ENCODE results near the gene CIB4.
"Not testable (repeated sequence)": the region's sequence is repeated elsewhere in the genome, so short reads cannot be mapped to it uniquely, and the experiment has no call there.

Gene CIB4

GRCh38 chr2:26672112-26672817, 31.1 kb upstream of the CIB4 start:
- no peak for DNase-seq (ENCODE audit: low spot score)
- TF ChIP-seq CTCF (IDR thresholded peaks at IDR 0.05; ENCODE audit: extremely low read depth, missing control alignments), result no peak

GRCh38 chr2:26671691-26672090, 30.5 kb upstream of the CIB4 start:
- TF ChIP-seq CTCF (IDR thresholded peaks at IDR 0.05; ENCODE audit: extremely low read depth, missing control alignments), result no peak
- no peak for DNase-seq (ENCODE audit: low spot score)

GRCh38 chr2:26670931-26671460, 29.8 kb upstream of the CIB4 start:
- no peak for DNase-seq (ENCODE audit: low spot score)

GRCh38 chr2:26670171-26670570, 29.0 kb upstream of the CIB4 start:
- no peak for DNase-seq (ENCODE audit: low spot score)
- TF ChIP-seq CTCF (IDR thresholded peaks at IDR 0.05; ENCODE audit: extremely low read depth, missing control alignments), result no peak

More at GRCh38 chr2:26670931-26671460, 29.8 kb upstream of the CIB4 start:
- no peak for TF ChIP-seq CTCF (IDR thresholded peaks at IDR 0.05; ENCODE audit: extremely low read depth, missing control alignments)

- no peak for DNase-seq (ENCODE audit: low spot score)
- TF ChIP-seq CTCF (IDR thresholded peaks at IDR 0.05; ENCODE audit: extremely low read depth, missing control alignments), result no peak
These were observed 27.9 kb upstream of the CIB4 start for GRCh38 chr2:26668856-26669750.

GRCh38 chr2:26668041-26668440, 26.9 kb upstream of the CIB4 start:
- TF ChIP-seq CTCF (IDR thresholded peaks at IDR 0.05; ENCODE audit: extremely low read depth, missing control alignments), result no peak
- DNase-seq (ENCODE audit: low spot score), result no peak

GRCh38 chr2:26666671-26667070, 25.5 kb upstream of the CIB4 start:
- no peak for DNase-seq (ENCODE audit: low spot score)

GRCh38 chr2:26665296-26665695, 24.1 kb upstream of the CIB4 start:
- DNase-seq (ENCODE audit: low spot score), result not testable (repeated sequence)

More at GRCh38 chr2:26666671-26667070, 25.5 kb upstream of the CIB4 start:
- TF ChIP-seq CTCF (IDR thresholded peaks at IDR 0.05; ENCODE audit: extremely low read depth, missing control alignments), result no peak

Measured in GM20000 (cell line).